GM10847 (cell line): ENCODE measurements around the gene OSBPL9.

Source experiments
- POLR2A ChIP-seq: IDR thresholded peaks from 2 replicates; pipeline ENCODE4 v1.6.1; 2011; ENCODE audit not compliant: insufficient read length; ENCODE audit errors: extremely low read depth

Gene OSBPL9

DNA sequence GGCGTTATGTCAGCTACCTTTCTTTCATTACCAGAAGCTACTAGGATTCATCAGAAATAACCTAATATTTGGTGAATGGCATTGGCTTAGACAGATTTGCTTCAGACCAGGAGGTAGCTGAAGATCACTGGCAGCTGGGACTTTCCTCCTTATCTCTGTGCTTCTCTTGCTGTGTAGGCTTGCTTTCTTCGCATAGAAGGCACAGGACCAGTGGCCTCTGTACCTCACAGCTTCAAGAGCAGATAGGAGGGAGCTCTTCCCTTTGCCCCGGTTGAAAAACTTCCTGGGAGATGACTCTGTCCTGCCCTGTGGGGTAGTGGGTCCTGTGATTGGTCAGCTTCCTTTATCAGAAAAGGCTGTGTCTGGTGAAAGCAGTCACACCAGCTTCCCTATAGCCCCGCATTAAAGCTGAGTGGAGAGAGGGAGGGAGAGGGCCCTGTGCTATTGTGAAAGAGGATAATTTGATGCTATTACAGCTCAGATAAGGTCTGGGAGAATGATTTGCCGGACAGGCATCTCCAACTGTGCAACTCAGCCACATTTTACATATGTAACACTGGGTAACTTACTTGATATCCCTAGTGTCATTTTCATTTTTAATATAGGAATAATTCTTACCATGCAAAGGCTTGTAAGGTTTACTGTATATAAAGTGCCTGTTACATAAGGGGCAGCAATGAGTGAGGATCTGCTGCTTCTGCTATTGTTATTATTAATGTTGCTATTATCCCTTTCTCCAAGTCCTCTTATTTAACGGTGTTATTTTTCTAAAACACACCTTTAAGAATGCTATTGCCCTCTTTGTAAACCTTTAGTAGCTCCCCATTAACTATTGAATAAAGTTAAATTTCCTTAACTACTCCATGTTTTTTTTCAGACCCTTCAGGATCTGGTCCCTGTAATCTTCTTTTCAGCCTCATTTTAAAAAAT lies 31.6 kb downstream of the OSBPL9 start:
- no peak for TF ChIP-seq POLR2A

DNA sequence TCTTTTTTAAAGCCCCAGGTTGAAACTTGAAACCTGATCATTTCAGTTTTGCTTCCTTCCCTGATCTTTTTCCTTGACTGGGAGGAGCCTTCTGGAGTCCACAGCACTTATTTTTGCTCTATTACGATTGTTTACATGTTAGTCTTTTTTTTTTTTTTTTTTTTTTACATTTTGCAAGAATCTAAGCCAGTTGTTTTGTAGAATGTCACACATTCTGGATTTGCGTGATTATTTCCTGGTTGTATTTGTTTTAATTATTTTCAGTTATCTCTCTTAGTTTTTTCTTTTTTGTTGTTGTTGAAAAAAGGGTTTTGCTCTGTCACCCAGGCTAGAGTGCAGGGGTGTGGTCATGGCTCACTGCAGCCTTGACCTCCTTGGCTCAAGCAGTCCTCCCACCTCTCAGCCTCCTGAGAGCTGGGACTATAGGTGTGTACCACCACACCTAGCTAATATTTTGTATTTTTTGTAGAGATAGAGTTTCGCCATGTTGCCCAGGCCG lies 32.8 kb downstream of the OSBPL9 start:
- no peak for TF ChIP-seq POLR2A

DNA sequence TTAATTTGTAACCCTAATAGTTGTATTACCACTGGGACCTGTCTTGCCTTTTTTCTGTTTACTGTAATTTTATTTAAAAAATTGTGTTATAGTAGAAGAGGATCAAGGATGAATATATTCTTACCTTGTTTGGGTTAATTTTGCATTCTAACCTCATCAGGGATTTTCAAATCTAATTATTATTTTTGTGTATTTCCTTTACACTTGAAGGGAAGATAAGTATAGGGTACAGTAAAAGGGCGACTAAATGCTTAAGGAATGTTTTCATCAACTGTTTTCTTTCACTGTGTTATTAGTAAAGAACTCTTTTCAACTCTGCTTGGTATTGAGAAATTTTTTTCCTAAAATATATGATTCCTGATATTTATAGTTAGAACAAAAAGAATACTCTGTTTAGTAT lies 33.3 kb downstream of the OSBPL9 start:
- TF ChIP-seq POLR2A = no peak

DNA sequence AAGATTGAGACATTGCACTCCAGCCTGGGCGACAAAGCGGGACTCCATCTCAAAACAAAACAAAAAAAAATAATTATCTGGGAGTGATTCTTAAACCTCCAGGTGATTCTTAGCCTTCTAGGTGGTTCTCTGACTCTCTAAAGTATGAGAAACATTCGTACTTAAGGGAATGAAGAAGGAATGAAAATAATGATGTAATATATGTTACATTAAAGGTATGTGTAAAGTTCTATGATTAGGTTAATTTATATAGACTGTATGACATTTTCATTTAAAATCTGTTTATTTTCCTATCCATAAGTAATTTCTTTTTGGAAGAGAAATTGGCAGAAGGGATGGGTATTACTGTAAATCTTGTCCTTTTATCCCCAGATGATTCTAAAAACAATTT lies 34.7 kb downstream of the OSBPL9 start:
- TF ChIP-seq POLR2A = no peak

DNA sequence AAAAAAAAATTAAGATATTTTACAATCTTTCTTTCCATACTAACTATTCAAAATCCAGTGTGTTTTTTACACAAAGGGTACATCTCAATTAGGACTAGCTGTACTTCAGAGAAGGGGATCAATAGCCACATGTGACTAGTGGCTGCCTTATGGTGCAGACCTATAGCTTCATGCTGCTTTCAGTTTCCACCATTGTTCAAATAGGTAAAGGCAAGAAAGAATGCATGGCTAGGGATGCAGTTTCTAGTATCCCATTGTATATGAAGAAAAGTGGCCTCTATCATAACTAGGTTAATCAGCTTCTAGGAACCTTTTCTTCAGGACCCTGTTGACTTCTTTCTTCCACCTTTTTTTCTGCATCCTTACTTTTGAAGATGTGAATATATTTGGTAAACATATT lies 35.7 kb downstream of the OSBPL9 start:
- no peak for TF ChIP-seq POLR2A

DNA sequence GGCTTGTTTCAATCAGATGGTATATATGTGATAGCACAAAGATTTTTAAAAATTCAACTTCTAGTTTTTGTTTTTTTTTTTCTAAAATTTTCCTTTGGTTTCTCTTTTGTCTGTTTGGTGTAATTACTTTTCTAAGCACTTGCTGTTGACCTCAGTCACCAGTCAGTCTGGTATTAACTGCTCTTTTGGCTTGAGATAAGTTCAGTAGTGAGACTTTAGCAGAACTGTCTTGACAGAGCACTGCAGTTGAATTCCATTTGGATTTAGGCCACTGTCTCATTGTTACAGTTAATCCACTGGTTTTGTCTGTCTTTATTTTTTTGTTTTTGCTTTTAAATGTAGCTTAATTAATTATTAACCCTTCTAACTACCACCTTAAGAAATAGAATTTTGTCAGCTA lies 36.2 kb downstream of the OSBPL9 start:
- no peak for TF ChIP-seq POLR2A

DNA sequence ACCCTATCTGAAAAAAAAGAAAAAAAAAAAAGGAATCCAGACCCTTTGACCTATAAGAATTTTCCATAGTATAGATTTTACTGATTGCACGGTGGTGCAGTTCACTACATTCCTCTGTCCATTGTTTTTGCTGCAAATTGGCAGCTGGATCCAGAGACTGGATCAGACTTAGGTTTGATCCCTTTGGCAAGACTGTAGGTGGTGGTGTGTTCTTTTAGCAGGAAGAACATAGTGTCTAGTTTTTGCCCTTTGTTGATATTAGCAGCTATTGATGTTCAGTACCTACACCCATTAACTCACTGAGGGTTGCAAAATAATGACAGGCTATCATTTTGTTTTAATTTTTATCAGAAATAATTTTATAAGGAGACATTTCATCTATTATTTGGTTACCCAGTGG lies 37.1 kb downstream of the OSBPL9 start:
- TF ChIP-seq POLR2A = no peak

DNA sequence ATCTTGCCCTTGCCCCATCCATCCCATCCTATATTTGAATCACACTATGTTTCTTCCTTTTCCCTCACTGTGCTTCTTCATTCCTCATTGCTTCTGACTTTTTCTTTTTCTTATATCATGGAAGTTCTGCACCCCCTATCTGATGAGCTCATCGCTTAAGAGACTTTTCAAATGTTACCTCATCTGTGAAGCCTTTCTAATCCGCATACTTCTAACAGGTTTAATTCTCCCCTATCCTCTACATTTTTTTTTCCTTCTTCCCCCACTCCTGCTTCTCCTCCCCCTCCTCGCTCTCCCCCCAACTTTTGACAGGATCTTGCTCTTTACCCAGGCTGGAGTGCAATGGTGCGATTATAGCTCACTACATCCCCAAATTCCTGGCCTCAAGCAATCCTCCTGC lies 39.5 kb downstream of the OSBPL9 start:
- no peak for TF ChIP-seq POLR2A

DNA sequence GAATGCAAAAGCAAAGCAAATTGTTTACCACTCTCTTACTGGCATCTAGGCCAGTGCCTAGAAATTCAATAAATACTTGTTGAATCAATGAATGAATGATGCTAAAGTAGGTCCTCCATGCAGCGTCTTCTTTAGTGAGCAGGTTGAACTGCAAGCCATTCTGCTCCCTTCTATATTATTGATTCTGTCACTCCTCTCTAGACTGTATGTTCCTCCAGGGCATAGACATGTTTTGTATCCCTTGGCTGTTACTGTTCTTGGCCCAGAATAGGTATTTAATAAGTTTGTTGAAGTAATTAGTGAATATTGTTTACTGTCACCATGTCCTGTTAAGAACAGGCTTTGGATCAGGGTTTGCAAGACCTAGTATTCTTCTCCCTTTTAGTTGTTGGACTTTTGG lies 43.7 kb downstream of the OSBPL9 start:
- no peak for TF ChIP-seq POLR2A

DNA sequence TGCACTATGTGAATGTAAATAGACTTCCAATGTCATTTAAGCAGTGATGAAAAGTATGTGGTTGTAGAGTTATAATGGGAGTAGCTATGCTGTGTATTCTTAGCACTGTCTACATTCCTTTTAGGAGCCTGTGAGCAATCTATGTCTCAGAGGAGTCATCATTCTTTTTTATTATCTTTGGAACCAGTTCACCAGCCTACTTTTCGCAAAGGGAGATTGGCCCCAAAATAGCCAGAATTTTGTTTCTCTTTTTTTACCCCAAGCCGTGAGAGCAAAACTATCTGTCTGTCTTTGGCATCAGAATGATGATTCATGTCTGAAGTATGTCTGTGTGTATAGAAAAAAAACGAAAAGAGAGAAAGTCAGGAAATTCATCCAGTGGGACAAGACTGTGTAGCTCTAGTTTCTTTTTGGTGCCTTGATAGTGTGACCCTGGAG lies 44.2 kb downstream of the OSBPL9 start:
- TF ChIP-seq POLR2A = no peak

DNA sequence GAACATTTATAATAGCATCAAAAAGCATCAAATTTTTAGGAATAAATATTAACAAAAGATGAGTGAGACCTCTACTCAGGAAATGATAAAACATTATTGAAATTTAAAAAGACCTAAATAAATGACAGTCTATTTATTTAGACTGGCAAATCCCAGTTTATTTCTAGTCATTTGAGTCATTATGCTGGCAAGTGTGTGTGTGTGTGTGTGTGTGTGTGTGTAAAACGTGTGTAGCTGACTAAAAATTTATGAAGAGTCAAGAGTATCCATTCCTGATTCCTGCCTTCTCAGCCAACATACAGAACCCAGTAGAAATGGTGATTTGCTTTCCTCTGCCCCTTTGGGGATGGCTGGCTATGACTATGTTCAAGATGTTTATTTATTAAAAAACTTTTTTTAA lies 46.2 kb downstream of the OSBPL9 start:
- TF ChIP-seq POLR2A = no peak

DNA sequence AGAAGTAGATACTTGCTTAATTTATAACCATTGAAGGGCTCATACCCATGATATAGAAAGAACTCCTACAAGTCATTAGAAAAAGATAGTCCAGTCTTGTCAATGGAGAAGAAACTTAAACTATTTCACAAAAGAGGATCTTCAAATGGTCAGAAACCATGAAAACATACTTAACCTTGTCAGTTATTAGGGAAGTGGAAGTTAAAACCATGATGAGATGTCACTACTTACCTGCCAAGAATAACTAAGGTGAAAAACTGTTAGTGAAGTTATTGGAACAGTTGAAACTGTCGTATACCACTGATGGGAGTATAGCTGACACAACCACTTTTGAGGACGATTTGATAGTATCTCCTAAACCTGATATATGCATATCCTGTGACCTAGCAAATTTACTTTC lies 46.8 kb downstream of the OSBPL9 start:
- TF ChIP-seq POLR2A = no peak

DNA sequence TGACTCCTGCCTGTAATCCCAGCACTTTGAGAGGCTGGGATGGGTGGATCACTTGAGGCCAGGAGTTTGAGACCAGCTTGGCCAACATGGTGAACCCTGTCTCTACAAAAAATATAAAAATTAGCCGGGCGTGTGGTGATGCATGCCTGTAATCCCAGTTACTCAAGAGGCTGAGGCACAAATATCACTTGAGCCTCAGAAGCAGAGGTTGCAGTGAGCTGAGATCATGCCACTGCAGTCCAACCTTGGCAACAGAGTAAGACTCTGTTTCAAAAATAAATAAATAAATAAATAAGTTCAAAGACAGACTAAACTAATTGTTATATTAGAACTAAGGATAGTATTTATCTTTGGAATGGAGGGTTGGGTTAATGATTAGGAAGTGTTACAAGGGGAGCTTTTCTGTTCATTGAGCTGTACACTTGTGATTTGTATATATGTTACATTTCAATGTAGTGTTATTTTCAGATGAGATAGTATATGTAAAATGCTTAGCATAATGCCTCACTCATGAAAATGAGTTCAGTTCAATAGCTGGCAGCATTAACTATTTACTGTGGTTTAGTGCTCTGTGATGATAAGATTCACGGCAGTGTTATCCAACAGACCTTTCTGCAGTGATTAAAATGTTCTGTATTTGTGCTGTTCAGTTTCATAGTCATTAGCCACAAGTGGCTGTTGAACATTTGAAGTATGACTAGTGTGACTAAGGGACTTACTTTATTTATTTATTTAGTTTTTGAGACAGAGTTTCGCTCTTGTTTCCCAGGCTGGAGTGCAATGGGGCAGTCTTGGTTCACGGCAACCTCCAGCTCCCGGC lies 47.7 kb downstream of the OSBPL9 start:
- TF ChIP-seq POLR2A = no peak

DNA sequence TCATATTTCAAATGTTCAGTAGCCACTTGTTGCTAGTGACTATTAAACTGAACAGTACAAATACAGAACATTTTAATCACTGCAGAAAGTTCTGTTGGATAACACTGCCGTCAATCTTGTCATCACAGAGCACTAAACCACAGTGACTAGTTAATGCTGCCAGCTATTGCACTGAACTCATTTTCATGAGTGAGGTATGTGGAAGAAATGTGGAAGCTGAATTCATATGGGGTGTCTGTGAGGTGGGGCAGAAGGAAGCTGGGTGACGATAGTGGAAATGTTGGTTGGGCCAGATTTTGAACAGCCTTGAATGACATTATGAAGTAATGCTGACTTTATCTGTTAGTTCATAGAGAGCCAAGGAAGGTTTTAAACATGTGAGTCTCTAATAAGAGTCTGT lies 49.6 kb downstream of the OSBPL9 start:
- TF ChIP-seq POLR2A = no peak

DNA sequence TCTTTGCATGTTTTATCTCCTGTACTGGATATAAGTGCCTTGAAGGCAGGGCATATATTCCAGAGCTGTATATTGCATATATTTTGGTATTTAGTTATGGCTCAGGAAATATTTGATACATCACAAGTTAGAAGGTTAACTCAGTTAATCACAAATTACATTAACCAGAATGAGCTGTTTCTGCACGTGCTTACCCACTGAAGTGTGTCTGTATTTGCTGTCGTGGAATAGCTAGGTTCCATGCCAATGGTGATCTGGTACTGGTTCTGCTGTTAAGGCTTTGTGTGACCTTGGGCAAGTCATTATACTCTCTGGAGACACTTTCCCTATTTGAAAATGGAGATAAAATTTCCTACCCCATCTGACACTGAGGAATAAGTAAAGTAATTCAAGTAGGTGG lies 50.7 kb downstream of the OSBPL9 start:
- no peak for TF ChIP-seq POLR2A

DNA sequence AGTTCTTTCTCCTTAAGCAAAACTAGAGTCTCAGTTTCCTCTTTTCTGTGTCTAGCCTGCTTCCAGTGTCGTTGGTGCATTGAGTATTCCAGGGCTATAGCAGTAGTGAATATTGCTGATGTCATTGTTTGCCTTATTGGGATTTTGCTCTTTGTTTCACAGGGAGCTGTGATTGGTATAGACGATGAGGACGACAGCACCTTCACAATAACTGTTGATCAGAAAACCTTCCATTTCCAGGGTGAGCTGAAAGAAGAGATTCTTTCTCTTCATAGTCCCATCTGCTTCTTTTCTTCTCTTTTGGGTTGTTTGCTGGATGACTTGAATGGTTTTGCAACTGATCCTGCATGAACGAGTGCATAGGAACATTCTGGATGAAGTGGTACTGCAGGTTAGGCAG lies 52.4 kb downstream of the OSBPL9 start:
- no peak for TF ChIP-seq POLR2A
